Dedifferentiated amniotic fluid mesenchymal stem cell (primary cell): ENCODE results near the gene CST4.
"Not testable (repeated sequence)": the region's sequence is repeated elsewhere in the genome, so short reads cannot be mapped to it uniquely, and the experiment has no call there.

Experiments used
- DNase-seq: peaks from one replicate; pipeline ENCODE4 v3.0.0-alpha.2; 2016; ENCODE audit errors: extremely low spot score

Gene CST4

DNA sequence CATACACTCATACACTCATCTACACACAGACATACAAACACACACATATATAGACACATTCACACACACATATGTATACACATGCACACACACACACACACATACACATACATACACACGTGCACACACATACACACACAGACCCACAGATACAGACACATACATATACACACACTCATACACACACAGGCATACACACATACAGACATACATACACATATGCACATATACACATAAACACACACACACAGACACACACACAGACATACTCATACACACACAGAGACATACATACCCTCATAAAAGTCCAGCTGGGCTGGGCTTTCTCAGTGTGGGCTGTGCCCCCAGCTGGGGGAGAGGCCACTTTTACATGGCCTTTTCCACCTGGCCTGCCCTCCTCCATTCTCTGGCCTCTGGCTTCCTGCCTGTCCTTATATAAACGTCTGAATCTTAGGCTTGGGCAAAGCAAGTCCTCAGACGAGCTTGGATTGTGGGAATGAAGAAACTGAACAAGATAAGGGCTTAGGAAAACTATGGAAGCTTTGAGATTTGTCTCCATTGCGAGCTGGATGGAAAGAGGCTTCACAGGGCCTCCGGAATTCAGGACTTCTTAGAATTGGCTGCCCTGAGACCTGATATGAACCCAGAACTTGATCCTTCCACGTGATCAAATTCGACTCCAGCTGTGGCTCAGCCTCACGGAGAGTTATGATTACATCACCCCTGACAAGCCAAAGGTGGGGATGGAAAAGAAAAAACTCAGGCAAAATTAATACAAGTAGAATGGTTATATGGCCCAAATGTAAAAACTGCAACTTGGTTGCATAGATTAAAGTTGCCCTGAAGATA, 28.6 kb downstream of the CST4 start:
- peak; percentile 71 for DNase-seq

DNA sequence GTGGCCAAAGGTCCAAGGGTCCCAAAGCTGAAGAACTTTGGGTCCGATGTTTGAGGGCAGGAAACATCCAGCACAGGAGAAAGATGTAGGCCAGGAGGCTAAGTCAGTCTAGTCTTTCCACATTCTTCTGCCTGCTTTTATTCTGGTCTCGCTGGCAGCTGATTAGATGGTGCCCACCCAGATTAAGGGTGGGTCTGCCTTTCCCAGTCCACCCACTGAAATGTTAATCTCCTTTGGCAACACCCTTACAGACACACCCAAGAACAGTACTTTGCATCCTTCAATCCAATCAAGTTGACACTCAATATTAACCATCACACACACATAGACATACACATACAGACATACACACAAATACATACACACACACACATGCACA, 29.2 kb downstream of the CST4 start:
- DNase-seq = not testable (repeated sequence)

DNA sequence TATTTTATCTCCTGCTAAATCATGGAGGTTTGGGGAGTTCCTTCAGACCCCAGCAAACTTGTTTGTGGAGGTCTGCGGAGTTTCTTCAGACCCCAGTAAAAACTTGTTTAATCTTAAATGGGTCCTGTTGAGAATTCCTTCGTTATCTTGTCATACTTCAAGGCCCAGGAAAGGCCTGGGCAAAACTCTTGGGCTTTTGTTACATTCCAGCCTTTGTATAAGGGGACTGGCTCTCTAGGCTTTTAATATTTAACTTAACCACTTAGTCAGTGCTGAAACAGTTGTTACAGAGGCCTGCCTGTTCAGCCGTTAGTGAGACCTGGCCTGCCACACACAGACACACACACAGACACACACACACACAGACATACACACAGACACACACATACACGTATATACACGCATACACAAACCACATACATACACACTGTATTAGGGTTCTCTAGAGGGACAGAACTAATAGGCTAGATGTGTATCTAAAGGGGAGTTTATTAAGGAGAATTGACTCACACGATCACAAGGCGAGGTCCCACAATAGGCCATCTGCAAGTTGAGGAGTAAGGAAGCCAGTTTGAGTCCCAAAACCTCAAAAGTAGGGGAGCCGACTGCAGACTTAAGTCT, 29.7 kb downstream of the CST4 start:
- DNase-seq = no peak

DNA sequence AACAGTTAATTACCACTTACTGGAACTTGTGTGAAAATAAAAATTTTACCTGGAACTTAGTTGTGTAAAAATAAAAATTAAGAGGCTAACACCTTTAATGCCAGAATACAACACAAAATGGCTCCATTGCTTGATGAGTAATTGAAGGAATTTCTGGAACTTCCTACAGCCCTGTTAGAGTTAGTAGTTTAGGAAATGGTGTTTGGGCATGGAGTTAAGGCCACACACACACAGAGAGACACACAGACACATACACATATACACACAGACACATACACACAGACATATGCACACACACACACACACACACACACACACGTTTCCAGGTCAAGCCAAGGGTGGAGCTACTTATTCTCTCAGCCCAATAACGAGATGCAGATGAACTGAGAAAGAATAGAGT, 30.5 kb downstream of the CST4 start:
- DNase-seq = no peak

DNA sequence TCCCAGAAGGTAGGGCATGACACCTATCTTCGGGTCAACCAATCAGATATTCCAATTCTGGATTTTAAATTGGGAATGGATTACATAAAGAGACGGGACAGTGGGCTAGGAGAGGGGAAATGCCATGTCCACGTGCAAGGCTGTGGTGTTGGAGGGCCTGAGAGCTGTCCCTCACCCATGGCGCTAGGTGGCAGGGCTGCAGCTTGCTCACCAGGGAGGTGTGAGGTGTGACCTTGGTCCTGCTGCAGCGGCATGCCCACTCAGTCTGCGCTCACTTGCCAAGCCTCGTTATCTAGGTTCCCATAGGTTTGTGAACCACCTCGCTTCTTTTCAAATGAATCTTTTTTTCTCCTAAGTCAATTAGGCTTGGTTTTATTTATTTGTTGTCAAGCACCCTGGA, 31.6 kb downstream of the CST4 start:
- DNase-seq = no peak

DNA sequence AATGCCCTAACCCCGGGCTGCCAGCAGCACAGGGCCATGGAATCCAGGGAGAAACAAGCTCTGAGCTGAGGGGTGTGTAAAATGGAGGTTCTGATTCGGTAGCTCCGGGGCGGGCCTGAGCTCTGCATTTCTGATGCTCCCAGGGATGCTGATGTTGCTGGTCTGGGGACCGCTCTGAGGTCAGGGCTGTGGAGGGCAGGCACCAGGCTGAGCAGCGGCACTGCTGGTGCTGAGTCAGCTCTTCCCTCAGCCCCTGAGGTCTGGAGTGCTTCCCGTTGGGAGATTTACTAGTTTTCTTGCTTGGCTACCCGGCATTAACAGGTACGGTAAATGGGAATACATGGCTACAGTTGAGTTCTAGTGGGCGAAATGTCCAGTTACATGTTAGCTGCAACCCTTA, 32.5 kb downstream of the CST4 start:
- no peak for DNase-seq

DNA sequence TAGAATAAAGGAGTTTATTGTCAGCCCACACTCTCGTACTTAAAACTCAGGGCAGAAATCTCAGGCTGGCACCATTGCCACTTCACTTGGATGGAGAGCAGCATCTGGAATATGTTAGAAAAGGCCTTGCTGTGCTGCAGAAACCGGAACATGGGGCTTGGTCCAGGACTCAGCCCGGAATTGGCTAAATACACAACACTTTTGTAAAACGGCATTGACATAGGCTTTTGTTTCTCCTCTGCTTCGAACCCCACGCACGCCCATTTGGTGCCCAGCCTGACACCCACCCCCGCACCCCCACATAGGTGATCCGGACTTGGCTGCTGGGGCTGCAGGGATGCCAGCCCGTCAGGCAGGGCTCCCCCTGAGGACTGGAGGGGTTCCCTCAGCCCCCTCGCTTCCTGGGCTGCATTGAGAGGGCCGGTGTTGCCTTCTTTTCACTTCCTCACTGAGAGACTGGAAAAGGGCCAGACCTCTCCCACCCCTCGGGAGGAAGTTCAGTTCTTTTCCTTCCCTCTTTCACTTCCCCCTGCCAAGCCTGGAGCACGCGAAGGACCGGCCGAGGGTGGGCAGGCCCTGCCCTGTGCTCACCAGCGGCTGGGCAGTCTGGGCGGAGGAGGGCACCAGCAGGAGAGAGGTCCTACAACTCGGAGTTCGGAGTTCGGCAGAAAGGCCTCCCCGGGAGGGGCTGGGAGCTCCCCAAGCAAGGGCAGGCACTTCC, 33.2 kb downstream of the CST4 start:
- DNase-seq = peak; percentile 17

DNA sequence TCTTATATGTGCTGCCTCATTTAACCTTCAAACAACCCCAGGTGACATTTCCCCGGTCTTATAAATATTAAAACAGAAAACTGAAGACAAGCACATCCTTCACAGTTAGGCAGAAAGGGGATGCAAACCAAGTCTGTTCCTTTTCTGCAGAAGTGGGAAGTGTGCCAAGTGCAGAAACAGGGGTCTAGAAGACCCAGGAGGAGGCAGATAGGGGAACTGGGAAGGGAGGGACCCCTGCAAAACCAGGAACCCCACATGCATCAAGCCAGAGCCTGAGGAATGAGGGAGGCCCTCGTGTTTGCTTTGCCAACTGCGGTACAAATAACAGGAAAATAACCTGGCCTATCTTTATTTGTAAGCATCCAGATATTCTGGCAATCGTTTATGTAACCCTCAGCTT, 34.1 kb downstream of the CST4 start:
- DNase-seq = no peak

DNA sequence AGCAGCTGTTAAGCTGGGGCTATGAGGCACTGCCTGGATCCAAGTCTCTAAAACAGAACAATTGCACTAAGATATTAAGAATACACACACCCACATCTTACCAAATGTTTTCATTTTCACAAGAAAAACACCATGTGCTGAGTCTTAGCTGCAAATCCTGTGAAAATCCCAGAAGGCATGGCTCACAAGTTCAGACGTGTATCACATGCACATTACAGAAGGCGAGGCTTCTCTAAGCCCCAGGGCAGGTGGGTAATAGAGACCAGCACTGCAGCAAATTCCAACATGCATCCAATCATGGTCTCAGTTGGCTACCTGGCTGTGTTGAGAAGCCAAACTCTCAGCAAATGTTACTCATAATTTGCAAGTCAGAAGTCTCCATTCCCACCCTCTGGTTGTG, 34.8 kb downstream of the CST4 start:
- DNase-seq = no peak

DNA sequence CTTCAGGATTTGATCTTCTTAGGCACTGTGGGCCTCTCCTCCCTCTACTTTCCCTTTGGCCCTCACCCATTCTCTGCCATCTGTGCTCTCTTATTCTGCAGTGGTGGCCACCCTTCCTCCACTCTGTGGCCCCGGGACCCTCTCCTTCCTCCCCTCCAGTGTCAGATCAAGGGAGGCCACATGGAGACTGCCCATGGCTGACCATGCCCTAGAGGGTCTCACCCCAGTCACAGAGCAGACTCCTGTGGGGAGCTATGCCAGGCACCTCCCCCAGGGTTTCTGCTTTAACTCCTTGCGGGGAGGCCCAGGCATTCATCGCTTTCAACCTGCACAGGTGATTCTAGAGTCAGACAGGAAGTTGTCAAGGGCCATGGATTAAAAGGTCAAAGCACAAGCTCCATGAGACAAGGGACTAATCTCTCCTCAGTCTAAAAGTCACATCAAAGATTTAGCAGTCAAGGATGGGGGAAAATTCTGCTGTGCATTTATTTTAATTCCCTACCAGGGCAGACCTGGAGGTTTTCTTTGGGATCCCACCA, 35.4 kb downstream of the CST4 start:
- DNase-seq = no peak

DNA sequence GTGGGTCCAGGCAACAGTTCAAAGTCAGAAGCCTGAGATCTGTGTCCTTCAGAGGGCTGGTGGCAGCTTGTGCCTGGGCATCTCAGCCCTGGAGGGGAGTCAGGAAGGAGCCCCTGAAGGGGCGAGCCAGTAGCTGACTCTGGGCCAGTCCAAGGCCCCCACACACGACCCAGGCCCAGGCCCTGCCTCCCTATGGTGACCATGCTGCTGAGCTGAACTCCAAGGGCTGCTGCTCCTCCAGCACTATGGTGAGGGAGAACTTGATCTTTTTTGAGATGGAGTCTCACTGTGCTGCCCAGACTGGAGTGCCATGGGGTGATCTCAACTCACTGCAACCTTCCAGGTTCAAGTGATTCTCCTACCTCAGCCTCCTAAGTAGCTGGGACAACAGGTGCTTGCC, 35.9 kb downstream of the CST4 start:
- DNase-seq = no peak

DNA sequence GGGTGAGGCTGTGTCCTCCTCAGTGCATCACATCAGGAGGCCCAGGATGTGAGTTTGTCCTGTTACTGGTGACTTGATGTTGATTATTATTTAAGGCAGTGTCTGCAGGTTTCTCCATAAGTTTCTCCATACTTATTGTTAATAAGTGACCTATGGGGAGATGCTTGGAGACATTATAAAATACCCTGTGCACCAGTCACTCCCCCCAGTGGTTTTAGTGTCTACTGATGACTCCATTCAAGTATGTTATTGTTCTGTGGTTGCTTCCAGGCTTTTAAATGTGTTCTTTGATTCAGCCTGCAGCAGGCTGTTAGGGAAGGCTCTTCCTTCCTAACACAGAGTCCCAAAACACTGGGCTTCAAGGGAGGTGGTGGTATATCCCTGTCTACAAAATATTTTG, 36.5 kb downstream of the CST4 start:
- DNase-seq = no peak

DNA sequence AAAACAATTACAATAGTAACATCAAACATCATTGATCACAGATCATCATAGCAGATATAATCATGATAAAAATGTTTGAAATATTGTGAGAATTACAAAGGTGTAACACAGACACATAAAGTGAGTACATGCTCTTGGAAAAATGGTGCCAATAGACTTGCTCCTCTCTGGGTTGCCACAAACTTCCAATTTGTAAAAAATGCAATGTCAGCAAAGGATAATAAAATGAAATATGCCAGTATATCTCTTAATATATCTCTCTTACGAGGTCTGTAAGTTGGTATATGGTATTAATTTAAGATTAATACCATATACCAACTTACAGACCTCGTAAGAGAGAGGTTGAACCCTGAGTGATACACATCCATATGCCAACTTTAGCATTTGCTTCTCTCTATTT, 37.7 kb downstream of the CST4 start:
- DNase-seq = no peak

DNA sequence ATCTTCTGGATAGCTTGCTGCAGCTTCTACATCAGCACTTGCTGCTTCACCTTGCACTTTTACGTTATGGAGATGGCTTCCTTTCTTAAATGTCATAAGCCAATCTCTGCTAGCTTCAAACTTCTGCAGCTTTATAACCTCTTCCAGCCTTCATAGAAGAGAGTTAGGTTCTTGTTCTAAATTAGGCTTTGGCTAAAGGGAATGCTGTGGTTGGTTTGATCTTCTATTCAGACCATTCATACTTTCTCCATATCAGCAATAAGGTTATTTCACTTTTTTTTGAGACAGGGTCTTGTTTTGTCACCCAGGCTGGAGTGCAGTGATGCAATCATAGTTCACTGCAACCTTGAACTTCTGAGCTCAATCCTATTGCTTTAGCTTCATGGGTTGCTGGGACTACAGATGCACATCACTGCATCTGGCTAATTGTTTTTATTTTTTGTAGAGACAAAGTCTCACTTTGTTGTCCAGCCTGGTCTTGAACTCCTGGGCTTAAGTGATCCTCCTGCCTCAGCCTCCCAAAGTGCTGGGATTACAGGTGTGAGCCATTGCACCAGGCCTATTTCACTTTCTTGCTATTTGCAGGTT, 38.9 kb downstream of the CST4 start:
- no peak for DNase-seq

DNA sequence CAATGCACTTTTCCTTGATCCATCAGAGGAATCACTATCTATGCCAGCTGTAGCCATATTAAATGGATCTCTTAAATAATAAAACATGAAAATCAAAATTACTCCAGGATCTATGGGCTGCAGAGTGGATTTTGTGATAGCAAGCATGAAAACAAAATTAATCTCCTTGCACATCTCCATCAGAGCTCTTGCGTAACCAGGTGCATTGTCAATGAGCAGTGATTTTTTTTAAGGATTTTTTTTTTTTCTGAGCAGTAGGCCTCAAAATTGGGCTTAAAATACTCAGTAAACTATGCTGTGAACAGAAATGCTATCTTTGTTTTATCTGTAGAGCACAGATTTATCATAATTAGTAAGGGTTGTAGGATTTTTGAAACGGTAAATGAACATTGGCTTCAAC, 39.6 kb downstream of the CST4 start:
- no peak for DNase-seq

DNA sequence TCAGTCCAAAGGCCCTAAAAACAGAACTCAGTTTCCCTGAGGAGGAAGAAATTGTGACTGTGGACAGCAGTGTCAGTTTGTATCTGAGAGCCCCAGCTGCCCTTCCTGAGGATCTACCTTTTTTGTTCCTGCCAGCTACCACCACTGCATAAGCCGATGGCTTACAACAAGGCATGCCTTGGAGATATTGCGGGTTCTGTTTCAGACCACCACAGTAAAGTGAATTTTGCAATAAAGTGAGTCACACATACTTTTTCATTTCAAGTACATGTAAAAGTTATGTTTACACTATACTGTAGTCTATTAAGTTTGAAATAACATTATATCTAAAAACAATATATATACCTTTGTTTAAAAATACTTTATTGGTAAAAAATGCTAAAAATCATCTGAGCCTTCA, 41.5 kb downstream of the CST4 start:
- no peak for DNase-seq

DNA sequence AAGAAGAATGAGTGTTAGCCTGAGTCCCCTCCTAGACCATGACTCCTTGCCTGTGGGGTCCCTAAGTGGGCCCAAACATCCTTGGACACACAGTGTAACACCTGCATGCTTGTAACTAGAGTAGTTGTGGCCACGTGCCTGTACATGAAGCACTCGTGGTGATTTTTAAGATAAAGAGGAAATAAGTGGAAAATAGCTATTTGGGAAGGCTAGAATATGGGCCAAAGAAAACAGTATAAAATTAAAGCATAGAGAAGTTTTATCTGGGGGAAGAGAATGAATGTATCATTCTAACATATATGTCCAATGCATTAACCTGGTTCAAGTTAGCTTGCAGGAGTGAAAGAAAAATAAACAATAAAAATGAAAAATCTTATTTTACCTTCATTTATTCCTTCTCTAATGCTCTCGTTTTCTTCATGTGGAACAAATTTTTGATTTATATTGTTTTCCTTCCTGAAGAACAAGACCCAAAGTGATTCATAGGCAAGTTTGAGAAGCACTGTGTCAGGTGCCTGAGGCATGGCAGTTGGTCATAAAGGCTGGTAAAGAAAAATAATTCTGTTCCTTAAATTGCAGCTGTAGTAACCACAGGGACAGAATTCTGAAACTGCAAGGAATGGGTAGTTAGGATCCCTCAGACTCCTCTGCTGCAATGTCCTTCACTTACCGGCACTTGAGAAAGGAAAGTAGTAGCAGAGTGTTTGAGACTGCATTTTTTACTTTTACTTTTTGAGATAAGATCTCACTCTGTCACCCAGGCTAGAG, 42.5 kb downstream of the CST4 start:
- DNase-seq = no peak

DNA sequence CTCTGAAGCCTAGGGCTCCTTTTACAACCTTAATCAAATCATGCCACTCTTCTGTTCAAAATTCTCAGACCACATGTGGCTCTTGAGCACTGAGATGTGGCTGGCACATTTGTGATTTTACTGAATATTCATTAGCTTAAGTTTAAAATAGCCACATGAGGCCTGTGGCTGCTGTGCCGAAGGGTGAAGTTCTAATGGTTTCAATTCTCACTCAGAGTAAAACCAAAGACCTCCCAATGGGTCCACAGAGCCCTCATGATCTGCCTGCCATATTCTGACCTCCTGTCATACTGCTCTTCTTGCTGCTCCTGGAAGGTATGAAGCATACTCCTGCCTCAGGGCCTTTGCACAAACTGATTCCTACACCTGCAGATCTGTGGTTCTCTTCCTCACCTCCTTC, 43.3 kb downstream of the CST4 start:
- DNase-seq = no peak

DNA sequence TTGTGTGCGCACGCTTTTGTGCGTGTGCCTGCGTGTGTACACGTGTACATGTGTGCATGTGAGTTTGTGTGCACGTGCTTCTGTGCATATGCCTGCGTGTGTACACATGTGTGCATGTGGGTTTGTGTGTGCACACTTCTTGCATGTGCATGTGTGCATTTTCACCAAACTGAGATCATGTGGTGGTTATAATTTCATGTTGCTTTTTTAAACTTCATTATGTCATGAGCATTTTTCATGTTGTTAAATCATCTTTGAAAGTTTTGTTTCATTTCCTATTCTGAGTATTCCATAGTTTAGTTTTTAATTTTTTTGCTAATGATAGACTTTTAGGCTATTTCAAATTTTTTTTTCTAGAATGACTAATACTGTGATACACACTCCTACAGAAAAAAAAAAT, 44.7 kb downstream of the CST4 start:
- DNase-seq = no peak

DNA sequence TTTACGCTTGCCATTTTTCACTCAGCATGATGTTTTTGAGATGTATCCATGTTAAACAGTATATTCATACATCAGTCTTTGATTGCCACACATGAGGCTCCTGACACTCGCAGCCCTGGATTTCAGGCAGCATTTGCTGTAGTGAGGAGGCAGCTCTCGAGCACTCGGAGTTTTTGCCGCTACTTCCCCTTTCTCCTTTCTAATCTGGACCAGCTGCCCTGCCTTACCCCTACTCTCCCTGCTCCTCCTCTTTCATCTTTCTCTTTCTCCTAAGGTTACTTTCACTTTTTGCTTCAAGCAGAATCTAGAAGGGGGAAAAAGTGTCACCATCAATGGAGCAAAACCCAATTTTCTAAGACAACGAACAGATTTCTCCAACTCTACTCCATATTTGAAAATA, 45.2 kb downstream of the CST4 start:
- no peak for DNase-seq

DNA sequence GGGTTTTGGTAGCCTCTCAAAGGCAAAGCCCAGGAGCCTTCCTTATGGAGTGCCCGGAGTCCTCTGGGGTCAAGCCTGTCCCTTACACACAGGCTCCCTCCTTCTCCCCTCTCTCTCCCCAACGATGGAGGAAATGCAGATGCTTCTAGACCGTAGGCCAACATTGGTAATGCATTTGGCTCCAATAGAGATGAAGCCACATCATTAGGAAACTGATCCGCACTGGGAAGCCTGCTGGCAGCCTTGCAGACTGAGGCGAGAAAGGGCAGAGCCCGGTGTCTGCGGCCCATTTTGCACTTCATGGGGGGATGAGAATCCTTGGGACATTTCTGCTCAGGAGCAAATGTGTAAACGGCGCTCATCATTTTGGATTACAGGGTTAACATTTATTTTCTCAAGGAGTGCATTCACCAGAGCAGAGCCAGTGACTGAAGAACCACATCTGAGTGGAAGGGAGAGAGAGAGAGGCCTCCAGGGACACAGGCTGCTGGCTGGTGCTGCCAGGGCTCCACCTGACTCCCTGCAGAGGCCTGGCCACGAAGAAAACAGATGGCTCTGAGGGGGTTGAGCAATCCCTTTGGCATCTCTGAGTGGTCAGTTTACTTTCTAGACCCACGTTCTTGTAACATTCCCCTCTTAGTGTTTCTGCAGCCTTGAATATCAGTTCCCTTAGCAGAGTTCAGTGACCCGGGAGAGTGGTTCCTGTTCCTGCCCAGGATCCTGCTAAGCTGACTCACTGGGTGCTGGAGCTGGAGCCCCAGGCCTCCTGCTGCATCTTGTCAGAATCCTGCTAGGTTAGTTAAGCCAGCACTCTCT, 46.7 kb downstream of the CST4 start:
- no peak for DNase-seq
